Neural progenitor cell (in vitro differentiated cells): ENCODE results near the gene ANGPTL7. TPM values are rescaled to one million over a fixed set of nuclear protein-coding genes. Genes with fewer than 3 reads are reported as not detected.
"Not testable (repeated sequence)": the region's sequence is repeated elsewhere in the genome, so short reads cannot be mapped to it uniquely, and the experiment has no call there.

Source experiments
- DNase-seq: peaks from one replicate; pipeline ENCODE4 v3.0.0-alpha.2; 2016; ENCODE audit warnings: low spot score
- H2AFZ ChIP-seq: fragments of 200-600 bp; sonication (generic); replicated peaks from 2 replicates; pipeline ENCODE4 v1.6.1; 2016; ENCODE audit warnings: antibody characterized with exemption
- H3F3A ChIP-seq: fragments of 200-600 bp; sonication (generic); 2 replicates; pipeline ENCODE4 v1.6.1; 2016; ENCODE audit warnings: antibody characterized with exemption, low read depth
- H3K27ac ChIP-seq: fragments of 200-600 bp; sonication (generic); 2 replicates; pipeline ENCODE4 v1.5.1; 2016; ENCODE audit warnings: mild to moderate bottlenecking
- H3K27me3 ChIP-seq: fragments of 200-600 bp; sonication (generic); 2 replicates; pipeline ENCODE4 v1.6.1; 2016; ENCODE audit warnings: mild to moderate bottlenecking, moderate library complexity
- H3K36me3 ChIP-seq: fragments of 200-600 bp; sonication (generic); 2 replicates; pipeline ENCODE4 v1.5.1; 2016
- H3K4me1 ChIP-seq: fragments of 200-600 bp; sonication (generic); 2 replicates; pipeline ENCODE4 v1.6.1; 2016; ENCODE audit warnings: mixed run types
- H3K4me2 ChIP-seq: fragments of 200-600 bp; sonication (generic); 2 replicates; pipeline ENCODE4 v1.6.1; 2016
- H3K4me3 ChIP-seq: fragments of 200-600 bp; sonication (generic); 2 replicates; pipeline ENCODE4 v1.5.1; 2016
- H3K79me2 ChIP-seq: fragments of 200-600 bp; sonication (generic); 2 replicates; pipeline ENCODE4 v1.6.1; 2016; ENCODE audit warnings: low read depth
- H3K9ac ChIP-seq: fragments of 200-600 bp; sonication (generic); 2 replicates; pipeline ENCODE4 v1.6.1; 2016
- H3K9me3 ChIP-seq: fragments of 200-600 bp; sonication (generic); 2 replicates; pipeline ENCODE4 v1.5.1; 2016; ENCODE audit warnings: low read depth
- H4K20me1 ChIP-seq: fragments of 200-600 bp; sonication (generic); 2 replicates; pipeline ENCODE4 v1.6.1; 2016; ENCODE audit warnings: low read depth
- H3K27ac Mint-ChIP-seq: 3 replicates; pipeline ENCODE4 v1.8.0; 2021; ENCODE audit warnings: mixed read lengths
- H3K27me3 Mint-ChIP-seq: 2 replicates; pipeline ENCODE4 v1.8.0; 2022; ENCODE audit warnings: low read depth, mild to moderate bottlenecking, inconsistent platforms, moderate library complexity, mixed read lengths; ENCODE audit not compliant: insufficient read depth
- H3K36me3 Mint-ChIP-seq: 3 replicates; pipeline ENCODE4 v1.8.0; 2021; ENCODE audit warnings: mixed read lengths
- H3K4me1 Mint-ChIP-seq: 3 replicates; pipeline ENCODE4 v1.8.0; 2021; ENCODE audit warnings: mixed read lengths
- H3K4me3 Mint-ChIP-seq: 3 replicates; pipeline ENCODE4 v1.8.0; 2021; ENCODE audit warnings: mild to moderate bottlenecking, moderate library complexity, mixed read lengths
- H3K9me3 Mint-ChIP-seq: 3 replicates; pipeline ENCODE4 v1.8.0; 2020; ENCODE audit warnings: mixed read lengths
- CTCF ChIP-seq: fragments of 200-600 bp; sonication (generic); IDR thresholded peaks from 2 replicates; pipeline ENCODE4 v1.5.1; 2017; ENCODE audit warnings: antibody characterized with exemption, mild to moderate bottlenecking
- EZH2 ChIP-seq: fragments of 200-600 bp; sonication (generic); IDR thresholded peaks from 2 replicates; pipeline ENCODE4 v1.6.1; 2017; ENCODE audit warnings: antibody characterized with exemption, mild to moderate bottlenecking, moderate library complexity
- EZH2phosphoT487 ChIP-seq: fragments of 200-600 bp; sonication (generic); IDR thresholded peaks from 2 replicates; pipeline ENCODE4 v1.6.1; 2017; ENCODE audit warnings: antibody characterized with exemption
- total RNA-seq: library from RNA; depleted of rRNA; stranded (reverse); fragments of >200 nt; gene quantifications from 2 replicates; pipeline ENCODE4 v1.2.3, GENCODE V29; 2015; ENCODE audit warnings: low replicate concordance

Gene ANGPTL7
- total RNA-seq, 1 donor from 2014 or later: not detected

GRCh38 chr1:11178021-11179015, 10.8 kb upstream of the ANGPTL7 start:
- Histone ChIP-seq H3K4me3 (no peak overlapping the region), H3K4me1 (peaks cover 36% of the 10 kb centered on the region), H4K20me1 (peaks cover 39% of the 10 kb centered on the region), H3K27me3 (no peaks in the 10 kb centered on the region), H2AFZ (no peak overlapping the region), H3K27ac (peak overlapping the region; percentile 80), H3K9me3 (no peaks in the 10 kb centered on the region), H3K79me2 (no peaks in the 10 kb centered on the region), H3K9ac (no peak overlapping the region), H3F3A (peaks cover 13% of the 10 kb centered on the region), H3K4me2 (peak overlapping the region; percentile 28), H3K36me3 (no peaks in the 10 kb centered on the region)
- TF ChIP-seq EZH2 (no peak), EZH2phosphoT487 (no peak), CTCF (no peak)
- no peaks in the 10 kb centered on the region for H3K9me3 Mint-ChIP-seq
- H3K27ac Mint-ChIP-seq: no peak overlapping the region
- no peak for DNase-seq
- peaks cover 8% of the 10 kb centered on the region for H3K36me3 Mint-ChIP-seq
- H3K27me3 Mint-ChIP-seq: peaks cover 4% of the 10 kb centered on the region
- H3K4me1 Mint-ChIP-seq: peaks cover 12% of the 10 kb centered on the region
- H3K4me3 Mint-ChIP-seq: no peak overlapping the region

- peak overlapping the region; percentile 80 for H3K27ac ChIP-seq
- no peaks in the 10 kb centered on the region for H3K79me2 ChIP-seq
- TF ChIP-seq EZH2 (no peak), EZH2phosphoT487 (no peak), CTCF (no peak)
- H3K36me3 ChIP-seq: peaks cover 5% of the 10 kb centered on the region
- H3K4me2 ChIP-seq: no peak overlapping the region
- Mint-ChIP-seq H3K27me3 (peaks cover 4% of the 10 kb centered on the region), H3K4me1 (peaks cover 12% of the 10 kb centered on the region), H3K36me3 (peaks cover 6% of the 10 kb centered on the region), H3K4me3 (no peak overlapping the region), H3K9me3 (no peaks in the 10 kb centered on the region), H3K27ac (no peak overlapping the region)
- H3K9me3 ChIP-seq: no peaks in the 10 kb centered on the region
- H3K4me1 ChIP-seq: peaks cover 36% of the 10 kb centered on the region
- no peaks in the 10 kb centered on the region for H3K27me3 ChIP-seq
- no peak overlapping the region for H3K9ac ChIP-seq
- peaks cover 38% of the 10 kb centered on the region for H4K20me1 ChIP-seq
- no peak overlapping the region for H2AFZ ChIP-seq
- DNase-seq: no peak
- H3K4me3 ChIP-seq: no peak overlapping the region
- peaks cover 13% of the 10 kb centered on the region for H3F3A ChIP-seq
Observed at GRCh38 chr1:11179125-11179524, 10.0 kb upstream of the ANGPTL7 start.

- DNase-seq, H3K4me3 Mint-ChIP-seq, H3K27me3 Mint-ChIP-seq, H3K36me3 Mint-ChIP-seq, H3K36me3 ChIP-seq, H3K9me3 ChIP-seq, H3K4me1 Mint-ChIP-seq, H3K27ac Mint-ChIP-seq, H3K4me3 ChIP-seq, H2AFZ ChIP-seq, H3K27me3 ChIP-seq, H3K9me3 Mint-ChIP-seq, H3K79me2 ChIP-seq, H3K9ac ChIP-seq, H3K4me2 ChIP-seq: not testable (repeated sequence)
- H4K20me1 ChIP-seq: peaks cover 33% of the 10 kb centered on the region
- H3K27ac ChIP-seq: peak overlapping the region; percentile 21
- peaks cover 13% of the 10 kb centered on the region for H3F3A ChIP-seq
- peaks cover 30% of the 10 kb centered on the region for H3K4me1 ChIP-seq
Observed at GRCh38 chr1:11179749-11180148, 9.4 kb upstream of the ANGPTL7 start.

GRCh38 chr1:11180342-11180744, 8.8 kb upstream of the ANGPTL7 start:
- peaks cover 5% of the 10 kb centered on the region for H3K36me3 ChIP-seq
- Mint-ChIP-seq H3K4me1 (peaks cover 2% of the 10 kb centered on the region), H3K27ac (no peak overlapping the region), H3K36me3 (peaks cover 8% of the 10 kb centered on the region), H3K4me3 (no peak overlapping the region), H3K9me3 (no peaks in the 10 kb centered on the region), H3K27me3 (peaks cover 4% of the 10 kb centered on the region)
- no peaks in the 10 kb centered on the region for H3K9me3 ChIP-seq
- peaks cover 27% of the 10 kb centered on the region for H4K20me1 ChIP-seq
- H3K4me2 ChIP-seq: no peak overlapping the region
- no peak overlapping the region for H3K4me3 ChIP-seq
- peaks cover 13% of the 10 kb centered on the region for H3F3A ChIP-seq
- no peak overlapping the region for H3K9ac ChIP-seq
- no peaks in the 10 kb centered on the region for H3K79me2 ChIP-seq
- no peaks in the 10 kb centered on the region for H3K27me3 ChIP-seq
- peaks cover 25% of the 10 kb centered on the region for H3K4me1 ChIP-seq
- no peak overlapping the region for H3K27ac ChIP-seq
- TF ChIP-seq EZH2 (no peak), CTCF (no peak), EZH2phosphoT487 (no peak)
- no peak for DNase-seq
- H2AFZ ChIP-seq: no peak overlapping the region
